ENCODE measurements around the gene ALK.

Gene ALK

DNA sequence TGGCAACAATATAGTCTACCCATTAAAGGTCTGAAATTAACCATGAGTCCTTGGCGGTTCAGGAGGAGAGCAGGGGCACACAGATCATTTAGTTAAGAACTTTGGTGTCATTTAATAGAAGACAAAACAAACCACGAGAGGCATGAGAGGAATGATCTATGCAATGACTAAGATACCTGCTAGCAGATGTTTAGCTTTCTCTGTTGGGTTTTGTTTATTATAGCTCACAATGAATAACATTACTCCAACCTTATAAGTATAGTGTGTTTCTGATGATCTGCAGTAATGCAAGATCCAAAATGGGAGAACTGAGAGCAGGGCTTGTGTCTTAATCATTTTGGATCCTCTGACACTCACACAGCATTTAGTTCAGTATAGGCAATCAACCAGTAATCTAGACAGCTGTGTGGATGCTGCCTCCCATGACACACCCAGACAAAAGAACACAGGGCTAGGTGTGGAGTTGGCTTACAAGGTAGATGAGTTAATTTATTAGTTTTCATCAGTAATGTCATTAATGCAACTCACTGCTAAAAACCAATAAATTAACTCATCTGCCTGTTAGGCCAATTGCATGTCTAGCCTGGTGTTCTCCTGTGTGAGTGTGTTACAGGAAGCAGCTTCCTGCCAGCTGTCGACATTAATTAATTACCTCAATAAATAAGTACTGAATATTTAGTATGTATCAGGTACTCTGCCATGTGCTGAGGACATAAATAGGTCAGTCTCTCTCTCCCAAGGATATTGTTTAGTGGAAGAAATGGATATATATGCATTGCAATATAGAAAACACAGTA, 713.8 kb downstream of the ALK start:
- DNase-seq: no peak

DNA sequence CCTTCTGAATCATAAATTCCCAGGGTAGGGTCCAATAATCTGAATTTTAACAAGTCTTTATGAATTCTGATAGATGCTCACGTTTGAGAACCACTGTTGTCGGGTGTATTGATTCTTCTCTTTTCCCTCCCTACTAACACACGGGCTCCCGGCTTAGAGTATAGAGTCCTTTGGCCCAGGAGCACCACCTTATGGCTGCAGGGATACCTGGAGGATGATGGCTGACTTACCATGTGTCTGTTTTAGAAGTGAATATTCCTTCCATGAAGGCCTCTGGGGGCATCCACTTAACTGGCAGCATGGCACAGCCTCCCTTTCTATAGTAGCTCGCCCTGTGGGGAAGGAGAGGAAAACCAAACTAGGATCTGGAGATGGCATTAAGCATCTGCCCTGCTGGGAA, 714.4 kb downstream of the ALK start:
- DNase-seq: no peak

DNA sequence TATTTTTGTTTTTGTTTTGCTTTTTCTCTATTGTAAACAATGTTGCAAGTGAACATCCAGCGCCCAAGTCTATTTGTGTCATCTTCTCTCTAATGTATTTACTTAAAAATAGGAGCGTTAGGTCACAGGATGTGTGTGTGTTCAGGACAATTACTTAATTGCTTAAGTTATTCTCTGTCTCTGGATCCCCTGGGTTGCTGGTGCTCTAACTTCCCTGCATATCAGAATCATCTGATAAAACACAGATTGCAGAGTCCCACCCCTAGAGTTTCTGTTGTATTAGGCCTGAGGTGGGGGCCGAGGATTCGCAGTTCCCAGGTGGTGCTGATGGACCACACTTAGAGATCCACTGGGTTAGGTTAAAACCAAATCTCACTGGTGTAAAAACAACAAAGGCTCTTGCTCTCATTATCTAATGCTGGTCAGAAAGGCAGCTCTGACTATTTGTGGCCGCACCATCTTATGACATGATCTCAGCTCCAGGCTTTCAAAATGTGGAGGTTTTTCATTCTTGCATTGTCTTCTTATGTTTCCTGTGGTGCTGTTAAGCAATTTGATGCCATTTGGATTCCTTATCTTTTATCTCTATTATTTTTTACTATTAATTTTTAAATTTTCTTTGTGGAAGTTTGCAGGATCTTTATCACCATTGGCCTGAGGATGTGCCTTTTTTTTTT, 718.4 kb downstream of the ALK start:
- no peak for DNase-seq

DNA sequence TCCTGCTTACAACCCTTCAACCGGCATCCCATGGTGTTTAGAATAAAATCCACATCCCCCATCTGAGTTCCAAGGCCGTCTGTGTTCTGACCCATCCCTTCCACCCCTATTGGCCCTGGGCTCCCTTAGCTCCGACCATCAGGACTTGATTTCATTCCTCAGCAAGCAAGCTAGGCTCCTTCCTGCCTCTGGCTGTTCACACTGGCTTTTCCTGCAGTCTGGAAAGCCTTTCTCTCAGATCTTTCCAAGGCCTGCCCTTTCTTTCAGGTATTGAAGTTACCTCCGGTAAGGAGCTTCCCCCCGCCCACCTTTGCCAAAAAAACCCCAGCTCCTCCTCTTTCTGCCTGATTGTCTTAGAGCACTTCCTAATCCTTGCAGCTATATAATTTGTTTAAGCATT, 719.4 kb downstream of the ALK start:
- no peak for DNase-seq

DNA sequence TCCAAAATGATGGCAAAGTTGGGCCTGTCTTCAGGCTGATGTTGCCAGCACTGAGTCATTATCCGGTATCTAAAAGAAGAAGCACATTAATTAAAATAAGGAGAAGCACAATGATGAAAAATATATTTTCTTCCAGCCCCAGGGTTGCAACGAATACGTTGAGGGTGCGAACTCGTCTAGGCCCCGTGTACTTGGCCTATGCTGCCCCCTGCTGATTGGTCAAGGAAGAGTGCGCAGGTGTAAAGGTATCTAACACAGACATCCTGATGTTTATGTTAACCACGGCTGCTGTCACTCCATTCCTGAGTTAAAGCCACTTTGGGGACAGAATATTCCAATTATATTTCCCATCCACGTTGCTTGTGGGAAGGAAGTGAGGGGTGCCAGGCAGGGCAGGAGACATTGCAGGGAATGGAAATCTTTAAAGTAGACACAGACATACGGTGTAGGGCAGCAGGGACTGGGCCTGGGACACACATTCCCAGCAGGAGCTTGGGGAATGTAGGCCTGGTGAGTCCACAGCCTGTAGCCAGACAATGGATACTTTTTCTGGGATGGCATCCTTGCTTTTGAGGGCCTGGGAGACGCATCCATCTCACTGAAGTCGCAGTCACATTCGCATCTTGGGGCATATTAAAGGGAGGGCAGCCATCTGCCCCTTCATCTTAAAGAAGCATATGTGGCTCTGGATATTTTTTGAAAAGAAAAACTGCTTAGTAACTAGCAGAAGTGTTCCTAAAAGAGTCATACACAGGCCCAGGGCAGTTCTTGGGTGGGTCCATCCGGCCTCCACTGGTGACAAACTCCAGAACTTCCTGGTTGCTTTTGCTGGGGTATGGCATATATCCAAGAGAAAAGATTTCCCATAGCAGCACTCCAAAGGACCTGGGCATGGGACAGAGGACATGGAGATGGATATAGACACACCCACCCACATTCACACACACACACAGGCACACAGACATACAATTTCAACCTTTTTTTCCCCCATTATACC, 724.3 kb downstream of the ALK start:
- peak; percentile 83 for DNase-seq

DNA sequence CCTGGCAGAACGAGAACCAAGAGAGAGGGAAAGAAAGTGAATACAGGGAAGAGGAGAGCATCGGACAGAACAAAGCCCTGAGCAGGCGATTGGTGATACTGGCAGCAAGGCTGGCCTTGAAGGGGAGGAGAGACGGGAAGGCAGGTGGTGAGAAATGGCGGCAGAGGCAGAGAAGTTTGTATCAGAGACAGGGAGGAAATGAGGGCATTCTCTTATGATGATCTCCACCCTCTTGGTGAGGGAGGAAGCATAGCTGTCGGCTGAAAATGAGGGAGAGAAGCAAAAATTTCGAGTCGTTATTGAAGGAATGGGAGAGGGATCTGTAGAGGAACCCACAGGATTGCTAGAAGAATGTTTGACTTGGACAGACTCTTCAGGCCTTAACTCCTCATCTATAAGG, 725.6 kb downstream of the ALK start:
- DNase-seq: no peak

DNA sequence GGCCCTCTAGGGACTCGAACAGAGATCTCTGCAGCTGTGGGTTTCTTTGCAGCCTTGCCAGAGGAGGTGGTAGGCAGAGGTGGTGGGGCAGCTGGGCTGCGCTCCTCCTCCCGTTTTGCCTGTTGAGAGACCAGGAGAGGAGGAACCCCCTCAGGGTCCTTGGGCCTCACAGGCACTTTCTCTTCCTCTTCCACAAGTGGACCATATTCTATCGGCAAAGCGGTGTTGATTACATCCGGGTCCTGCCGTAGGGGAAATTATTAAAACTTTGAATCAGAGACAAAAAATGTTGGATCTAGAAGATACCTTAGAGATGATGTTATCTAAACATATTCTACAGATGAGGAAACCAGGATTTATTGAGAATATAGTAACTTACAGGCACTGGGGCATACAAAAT, 727.7 kb downstream of the ALK start:
- DNase-seq: no peak

DNA sequence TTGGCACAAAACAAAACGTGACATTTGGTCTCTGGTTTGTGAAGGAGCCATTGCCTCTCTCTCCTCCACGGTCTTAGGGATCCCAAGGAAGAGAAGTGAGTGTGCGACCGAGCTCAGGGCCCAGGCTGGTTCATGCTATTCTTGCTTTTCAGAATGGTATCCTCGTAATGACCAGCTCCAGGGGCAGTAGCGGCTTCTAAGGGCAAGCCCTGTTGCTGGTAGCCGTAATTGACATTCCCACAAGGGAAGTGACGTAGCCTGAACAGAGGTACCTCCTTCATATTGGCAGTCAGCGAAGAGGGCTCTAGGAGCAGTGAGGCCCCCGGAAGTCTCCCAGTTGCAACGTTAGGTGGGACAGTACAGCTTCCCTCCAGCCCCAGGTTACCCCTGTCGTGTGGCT, 728.3 kb downstream of the ALK start:
- DNase-seq: no peak

DNA sequence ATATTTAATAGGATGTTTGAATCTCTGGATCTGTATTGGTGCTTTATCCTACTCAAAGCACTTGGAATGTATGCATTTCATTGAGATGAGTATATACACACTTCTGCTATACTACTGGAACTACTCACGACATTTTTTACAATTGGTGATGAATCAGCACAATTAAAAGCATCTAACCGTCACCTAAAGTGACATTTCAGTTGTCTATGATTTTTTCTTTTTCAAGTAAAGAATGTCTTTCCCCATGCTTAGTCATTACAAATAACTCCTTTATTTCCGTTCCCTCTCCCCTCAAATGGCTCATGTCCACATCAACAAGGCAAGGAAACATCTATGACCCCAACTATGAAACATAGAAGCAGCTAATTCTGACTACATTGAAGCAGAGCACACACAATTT, 728.9 kb downstream of the ALK start:
- DNase-seq: no peak

DNA sequence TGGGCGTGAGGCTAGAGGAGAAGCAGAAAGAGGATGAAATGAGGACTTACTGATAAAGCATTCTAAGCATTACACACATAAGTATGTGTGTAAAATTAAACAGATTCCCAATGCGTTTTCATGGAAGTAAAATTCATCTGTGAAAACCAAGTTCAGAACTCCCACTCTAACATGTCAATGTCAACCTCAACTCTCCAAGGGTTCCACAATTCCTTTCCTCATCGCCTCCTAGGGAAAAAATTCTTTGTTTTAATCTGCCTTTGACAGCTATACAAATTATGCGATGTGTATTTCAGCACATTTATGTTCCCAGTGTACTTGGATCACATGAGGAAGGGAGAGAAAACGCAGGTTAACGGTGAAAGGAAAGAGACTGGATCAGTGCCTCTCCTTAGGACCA, 729.6 kb downstream of the ALK start:
- no peak for DNase-seq

DNA sequence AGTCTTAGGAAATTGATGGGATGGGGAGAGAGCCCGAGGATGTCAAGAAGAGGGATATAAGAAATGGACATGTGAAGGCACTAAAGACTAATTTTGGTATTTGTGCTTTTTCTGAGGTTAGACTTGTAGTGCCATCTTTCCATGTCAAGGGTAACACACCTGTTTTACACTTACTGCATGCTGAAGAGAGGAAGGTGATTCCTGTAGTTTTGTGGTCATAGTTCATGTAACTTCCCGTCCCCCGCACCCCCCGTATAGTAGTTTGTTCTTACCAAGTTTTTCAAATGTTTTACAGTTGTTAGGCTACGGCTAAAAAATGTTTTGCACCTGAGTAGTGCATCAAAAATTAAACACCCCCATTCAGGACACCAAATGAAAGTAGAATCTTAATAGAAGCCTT, 732.3 kb downstream of the ALK start:
- DNase-seq: no peak

DNA sequence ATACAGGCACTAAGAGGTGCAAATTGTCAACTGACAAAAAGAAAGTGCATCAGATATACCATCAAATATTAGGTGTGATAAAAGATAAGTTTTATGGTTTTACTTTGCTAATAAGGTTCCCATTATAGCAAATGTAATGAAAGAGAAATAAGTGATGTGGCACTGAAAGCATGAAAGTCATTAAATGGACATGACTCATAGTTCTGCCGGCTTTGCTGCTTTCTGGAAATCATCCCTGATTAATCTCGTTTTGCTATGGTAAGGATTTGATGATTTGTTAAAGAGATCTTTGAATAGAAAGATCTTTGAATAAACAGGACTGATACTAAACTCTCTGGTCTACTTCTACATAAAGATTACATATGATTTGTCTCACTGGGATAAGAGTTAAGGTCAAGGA, 733.5 kb downstream of the ALK start:
- no peak for DNase-seq

DNA sequence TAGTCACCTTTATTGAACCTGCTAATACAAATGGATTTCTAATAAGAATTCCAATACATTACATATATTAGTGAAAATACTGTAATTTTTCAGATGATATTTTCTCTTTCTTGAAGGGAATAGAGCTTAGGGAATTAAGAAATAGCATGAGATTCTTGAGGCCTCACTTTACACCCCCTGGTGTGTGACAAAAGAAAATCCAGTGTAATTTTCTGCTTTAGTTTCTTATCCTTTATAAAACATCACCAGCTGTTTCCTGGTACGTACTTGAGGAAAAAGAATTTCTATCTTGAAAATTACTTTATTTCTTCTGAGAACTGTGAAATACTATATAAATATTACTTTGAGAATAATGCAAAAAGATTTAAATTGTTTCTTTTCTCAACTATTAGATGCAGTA, 734.6 kb downstream of the ALK start:
- DNase-seq: no peak

DNA sequence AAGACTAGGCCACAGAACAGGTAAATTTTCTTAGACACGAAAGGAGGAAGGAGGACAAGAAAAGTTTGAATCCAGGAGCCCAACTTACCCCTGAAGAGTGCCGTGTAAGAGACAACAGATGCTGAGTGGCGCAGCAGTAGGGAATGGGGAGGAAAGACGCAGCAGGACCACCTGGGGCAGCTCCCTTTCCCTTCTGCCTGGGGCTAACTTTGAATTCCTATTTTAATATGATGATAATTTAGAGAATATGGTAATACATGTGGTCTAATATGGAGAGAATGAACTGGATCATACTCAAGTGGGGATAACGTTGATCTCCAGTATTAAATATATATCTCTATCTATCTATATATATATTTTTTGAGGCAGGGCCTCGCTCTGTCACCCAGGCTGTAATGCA, 736.9 kb downstream of the ALK start:
- no peak for DNase-seq

DNA sequence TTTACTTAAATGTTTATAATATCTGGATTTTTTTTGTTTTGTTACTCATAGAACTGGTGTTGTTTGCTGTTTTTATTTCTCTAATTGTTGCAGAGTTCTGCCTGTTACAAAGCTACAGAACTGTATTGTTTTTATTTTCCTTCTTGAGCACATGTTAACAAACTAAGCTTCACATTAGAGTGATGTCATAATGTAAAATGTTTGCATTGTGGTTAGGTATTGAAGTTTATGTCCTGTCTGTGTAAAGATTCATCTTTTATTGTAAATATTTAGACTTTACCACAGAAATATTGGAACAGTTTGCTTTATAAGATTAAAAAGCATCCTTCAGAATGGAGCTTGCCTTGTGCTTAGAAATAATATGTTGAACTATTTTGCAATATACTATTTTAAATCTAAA, 738.5 kb downstream of the ALK start:
- no peak for DNase-seq

DNA sequence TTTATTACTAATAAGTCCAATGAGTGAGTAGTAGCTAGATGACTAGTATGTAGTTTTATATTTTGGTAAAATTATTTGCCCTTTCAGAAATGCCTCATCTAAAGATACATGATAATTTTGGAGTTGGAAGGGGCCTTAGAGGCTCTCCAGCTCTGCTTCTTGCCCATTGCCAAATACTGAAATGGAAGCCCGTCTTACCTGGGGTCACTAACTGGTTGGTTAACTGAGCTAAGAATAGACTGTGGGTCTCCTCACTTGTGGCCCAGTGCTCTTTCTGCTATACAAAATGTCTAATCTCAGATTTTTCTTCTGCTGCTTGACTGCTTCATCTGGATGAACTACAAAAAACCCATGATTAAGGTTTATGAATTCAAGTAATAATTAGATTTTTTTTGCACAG, 739.1 kb downstream of the ALK start:
- DNase-seq: no peak

DNA sequence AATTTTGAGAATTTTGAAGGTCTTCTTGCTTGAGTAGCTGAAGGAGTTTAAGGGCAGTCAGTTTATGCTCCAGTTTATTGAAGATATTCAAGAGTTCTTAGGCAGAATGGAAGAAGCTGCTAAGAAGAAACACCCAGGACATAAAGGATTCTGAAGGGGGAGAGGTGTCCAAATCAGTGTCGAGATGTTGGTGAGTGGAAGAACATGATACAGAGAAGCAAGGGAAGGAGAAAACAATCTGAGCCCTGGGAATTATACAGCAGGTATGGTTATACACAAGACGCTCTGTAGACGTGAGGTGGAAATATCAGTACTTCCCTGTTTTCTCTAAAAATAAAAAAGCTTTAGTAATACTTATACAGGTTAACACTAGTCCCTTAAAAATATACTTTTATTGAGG, 746.0 kb downstream of the ALK start:
- no peak for DNase-seq

DNA sequence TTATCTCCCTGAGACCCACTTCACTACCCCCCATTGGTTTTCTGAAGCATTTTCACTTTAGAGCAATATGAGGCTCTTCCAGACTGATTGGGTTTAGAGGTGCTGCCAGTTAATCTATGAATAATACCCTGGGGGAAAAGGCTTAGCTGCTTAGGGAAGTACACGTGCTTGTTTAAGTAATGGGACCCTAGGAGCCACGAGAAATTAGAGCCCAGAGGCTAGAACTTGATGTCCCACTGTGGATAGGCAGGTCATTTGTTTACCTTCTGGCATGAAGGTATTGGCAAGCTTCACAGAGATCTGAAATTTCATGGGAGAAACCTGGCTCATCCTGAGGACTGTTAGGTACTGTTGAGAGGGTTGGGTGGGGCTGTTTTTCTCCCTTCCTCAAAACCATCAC, 746.4 kb downstream of the ALK start:
- no peak for DNase-seq

DNA sequence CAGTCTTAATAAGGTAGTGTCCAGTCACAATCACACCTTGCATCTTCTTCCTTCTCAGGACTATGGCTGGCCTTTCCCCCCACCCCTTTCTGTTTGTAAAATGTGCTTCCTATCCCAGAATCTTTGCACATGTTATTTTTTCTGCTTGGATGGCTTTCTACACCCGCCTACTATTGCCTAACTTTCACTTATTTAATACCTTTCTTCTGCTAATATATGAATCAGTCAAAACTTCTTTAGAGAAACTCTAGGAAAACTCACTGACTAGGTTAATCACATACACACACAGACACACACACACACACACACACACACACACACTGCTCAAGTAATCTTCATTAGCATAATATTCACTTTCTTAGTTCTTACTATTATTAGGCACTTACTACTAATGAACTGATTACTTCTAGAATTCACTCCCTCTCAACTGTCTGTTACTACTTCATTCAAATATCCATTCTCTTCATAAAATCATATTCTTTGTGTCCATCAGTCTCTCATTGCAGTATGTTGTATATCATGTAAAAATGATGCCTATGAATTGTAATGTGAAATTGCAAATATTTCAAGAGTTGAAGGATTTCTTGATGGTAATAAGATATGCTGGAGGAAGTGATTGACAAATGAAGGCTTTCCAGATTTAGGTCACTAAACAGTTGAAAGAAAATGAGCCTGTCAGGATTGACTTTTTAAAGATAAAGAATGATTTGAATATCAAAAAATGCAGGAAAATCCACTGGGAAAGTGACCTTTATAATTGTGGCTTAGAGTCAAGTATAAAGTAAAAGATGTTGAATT, 754.9 kb downstream of the ALK start:
- DNase-seq: no peak

DNA sequence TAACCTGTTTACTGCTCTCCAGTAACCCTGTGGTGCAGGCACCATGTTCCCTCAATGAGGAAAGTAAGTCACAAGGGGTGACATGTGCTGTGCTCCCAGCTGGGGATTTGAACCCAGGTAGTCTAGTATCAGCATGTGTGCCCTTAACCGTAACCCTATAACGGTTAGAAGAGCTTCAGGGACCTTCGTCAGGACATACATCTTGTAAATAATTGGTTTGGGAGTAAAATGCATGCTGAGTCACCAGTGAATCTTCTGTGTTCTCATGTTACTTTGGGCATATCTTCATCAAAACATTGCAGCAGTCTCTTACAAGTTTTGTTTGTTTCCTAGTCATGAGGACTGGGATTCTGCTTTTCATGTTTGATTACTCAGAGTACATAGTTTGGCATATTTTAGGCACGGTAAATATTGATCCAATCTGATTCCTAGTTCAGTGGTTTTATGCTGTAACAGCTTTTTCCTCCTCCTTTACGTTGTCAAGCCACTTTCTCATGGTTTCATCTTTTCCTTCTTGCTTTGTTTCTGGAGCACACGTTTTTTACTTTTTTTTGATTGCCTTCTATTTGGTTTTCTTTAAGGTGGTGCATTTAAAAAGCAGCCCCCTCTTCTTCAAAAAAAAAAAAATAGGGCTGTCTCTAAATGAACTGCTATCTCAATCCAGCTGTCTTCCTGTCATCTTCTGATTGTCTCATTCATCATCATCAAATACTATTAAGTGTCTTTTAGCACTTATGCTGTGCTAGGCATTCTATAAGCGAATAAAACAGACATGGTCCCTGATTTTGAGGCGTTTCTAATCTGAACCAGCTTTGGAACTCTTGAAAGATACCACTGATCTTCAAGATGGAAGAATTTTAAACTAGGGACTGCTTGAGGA, 755.8 kb downstream of the ALK start:
- DNase-seq: peak; percentile 39

DNA sequence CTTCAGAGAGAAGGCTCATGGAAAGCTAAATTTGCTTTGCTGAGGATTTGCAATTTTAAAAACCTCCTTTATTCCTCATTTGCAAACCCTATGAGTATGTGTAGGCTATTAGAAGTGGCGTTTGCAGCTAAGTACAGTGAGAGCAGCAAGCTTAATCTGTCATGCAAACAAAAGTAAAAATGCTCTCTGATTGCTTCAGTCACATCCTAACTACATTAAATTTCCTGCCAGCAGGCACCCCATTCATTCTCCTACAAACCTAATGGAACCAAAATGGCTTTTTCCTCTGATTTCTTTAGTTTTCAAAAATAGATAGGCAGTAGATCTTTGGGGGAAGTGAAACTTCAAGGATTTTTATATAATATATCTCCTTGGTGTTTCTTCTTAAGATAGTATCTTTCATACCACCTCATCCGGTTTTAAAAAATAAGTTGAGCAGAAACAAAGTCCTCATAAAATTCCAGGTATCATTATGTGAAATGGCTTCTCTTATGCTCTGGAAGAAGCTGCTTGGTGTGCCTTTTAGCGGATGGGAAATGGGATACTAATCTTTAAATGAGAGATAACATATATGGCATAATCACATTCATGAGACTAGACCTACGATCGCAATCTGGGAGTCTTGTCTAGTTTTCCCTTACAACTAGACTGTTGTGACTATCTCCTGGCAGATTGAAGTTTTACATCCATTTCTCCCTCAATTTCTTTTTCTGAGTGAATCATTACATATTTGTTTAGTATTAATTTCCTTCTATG, 757.1 kb downstream of the ALK start:
- DNase-seq: no peak
